Stimulated activated CD8-positive, alpha-beta memory T cell treated with anti-CD3 and anti-CD28 coated beads, Interleukin-15, amount 100 ng/mL, for 24 hours (primary cell): ENCODE data around the gene SPAG7.

Experiments
- DNase-seq: peaks from one replicate; pipeline ENCODE4 v3.0.0-alpha.2; 2020; ENCODE audit warnings: low read depth

SPAG7 gene

GRCh38 chr17:4967539-4968485 lies at the start of gene SPAG7:
SPAG7 (minus strand) TSS chr17:4967817; CDS start chr17:4967804, 13 bp downstream.
- peak; percentile 79 for DNase-seq

- DNase-seq, result no peak
Observed at GRCh38 chr17:5014357-5014756, 46.7 kb upstream of the SPAG7 start.

GRCh38 chr17:5011928-5012327 lies 44.3 kb upstream of the SPAG7 start:
- DNase-seq, result no peak

- no peak for DNase-seq
Observed at GRCh38 chr17:5003214-5003867, 35.7 kb upstream of the SPAG7 start.

GRCh38 chr17:5002121-5002788 lies 34.6 kb upstream of the SPAG7 start:
- no peak for DNase-seq

- no peak for DNase-seq
Observed at GRCh38 chr17:5000237-5000639, 32.6 kb upstream of the SPAG7 start.

GRCh38 chr17:4999430-5000093 lies 31.9 kb upstream of the SPAG7 start:
- no peak for DNase-seq

- no peak for DNase-seq
Observed at GRCh38 chr17:4998732-4999429, 31.3 kb upstream of the SPAG7 start.

GRCh38 chr17:4998027-4998731 lies 30.6 kb upstream of the SPAG7 start:
- DNase-seq, result no peak

GRCh38 chr17:4997302-4998026 lies 29.8 kb upstream of the SPAG7 start, which contains the start of the genes INCA1 and KIF1C:
INCA1 (minus strand) TSS chr17:4997522; CDS start chr17:4994437, 3,085 bp downstream.
KIF1C (plus strand) TSS chr17:4997950; CDS start chr17:5000247, 2,297 bp downstream.
- peak; percentile 78 for DNase-seq

GRCh38 chr17:4994081-4994595 lies 26.5 kb upstream of the SPAG7 start:
- no peak for DNase-seq

GRCh38 chr17:4987767-4988567 lies 20.4 kb upstream of the SPAG7 start:
- no peak for DNase-seq

GRCh38 chr17:4986951-4987766 lies 19.5 kb upstream of the SPAG7 start, which contains the start of gene CAMTA2:
CAMTA2 (minus strand) TSS chr17:4987675; CDS start chr17:4986222, 1,453 bp downstream.
- peak; percentile 82 for DNase-seq

- DNase-seq, result no peak
Observed at GRCh38 chr17:4986403-4986802, 18.8 kb upstream of the SPAG7 start.

GRCh38 chr17:4982305-4982704 lies 14.7 kb upstream of the SPAG7 start:
- DNase-seq, result no peak

GRCh38 chr17:4980644-4981216 lies 13.1 kb upstream of the SPAG7 start:
- no peak for DNase-seq

- DNase-seq, result no peak
Observed at GRCh38 chr17:4978726-4979125, 11.1 kb upstream of the SPAG7 start.
